GM18873 (cell line): ENCODE data around the gene ZIC1.

Experiments used
- ATAC-seq: cut with Tn5 transposase; IDR thresholded peaks from one replicate; pipeline ENCODE4 v1.9.1; 2021; ENCODE audit warnings: mild to moderate bottlenecking, moderate library complexity, moderate number of reproducible peaks; ENCODE audit not compliant: unreplicated experiment, low FRiP score

The ZIC1 gene

GRCh38 chr3:147419781-147420224 is 10.6 kb downstream of the ZIC1 start:
- no peak for ATAC-seq

GRCh38 chr3:147420353-147421183 is 11.4 kb downstream of the ZIC1 start:
- ATAC-seq = no peak

- ATAC-seq = no peak
Measured at GRCh38 chr3:147421184-147421912, 12.2 kb downstream of the ZIC1 start.

DNA sequence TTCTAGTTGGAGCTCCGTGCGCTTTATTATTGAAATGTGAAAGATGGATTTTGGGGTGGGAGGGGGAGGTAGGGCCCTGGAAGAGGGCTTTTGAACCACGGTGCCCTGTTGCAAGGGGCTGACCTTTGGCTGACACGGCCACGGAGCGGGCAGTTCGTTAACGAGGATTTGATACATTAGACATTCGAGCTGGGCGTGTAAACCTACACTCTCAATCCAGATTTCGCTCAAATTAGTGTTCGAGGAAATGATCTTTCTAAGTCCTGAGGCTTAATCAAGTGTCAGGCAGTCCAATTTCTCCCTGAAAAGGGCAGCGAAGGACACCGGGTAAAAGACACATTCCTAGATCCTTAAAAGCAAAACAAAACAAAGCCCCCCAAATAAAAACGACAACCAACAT is 13.0 kb downstream of the ZIC1 start:
- no peak for ATAC-seq

DNA sequence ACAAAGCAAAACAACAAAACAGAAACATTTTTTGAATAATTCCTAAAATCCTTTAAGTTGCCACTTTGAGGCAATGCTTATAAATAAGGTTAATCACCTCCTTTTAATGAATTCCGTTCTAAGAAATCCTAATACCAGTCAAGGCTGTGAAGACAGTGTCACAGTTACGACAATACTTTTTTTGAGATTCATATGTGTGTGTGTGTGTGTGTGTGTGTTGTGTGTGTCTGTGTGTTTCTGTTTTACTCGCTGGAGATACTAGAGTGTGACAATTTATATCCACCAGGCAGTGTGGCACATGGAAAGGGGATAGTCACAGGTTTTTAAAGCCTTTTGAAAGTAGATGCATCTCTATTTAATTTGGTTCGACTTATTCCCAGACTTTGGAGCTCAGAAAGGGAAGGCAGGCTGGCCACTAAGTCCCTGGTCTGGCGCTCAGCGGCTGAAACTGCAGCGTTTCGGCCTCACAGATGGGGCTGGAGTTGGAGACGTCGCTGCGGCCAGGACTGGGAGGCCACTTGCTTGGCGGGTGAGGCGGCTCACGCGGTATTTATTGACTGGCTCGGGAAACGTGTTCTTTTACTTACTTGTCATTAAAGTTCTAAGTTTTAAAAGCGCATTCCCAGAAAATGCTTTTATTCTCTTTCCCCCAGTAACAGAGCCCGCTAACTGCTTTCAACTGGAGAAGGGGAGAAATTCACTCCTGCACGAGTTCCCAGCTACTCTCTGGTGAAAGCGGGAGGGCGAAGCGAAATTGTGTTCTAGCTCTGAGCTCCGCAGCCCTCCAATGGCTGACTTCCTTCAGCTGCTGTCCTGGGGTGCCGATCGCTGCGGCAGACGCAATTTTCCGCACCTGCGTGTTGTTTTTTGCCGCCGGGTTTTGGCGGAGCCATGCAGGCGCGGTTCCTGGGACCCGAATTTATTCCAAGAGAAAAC is 13.7 kb downstream of the ZIC1 start:
- ATAC-seq = no peak

DNA sequence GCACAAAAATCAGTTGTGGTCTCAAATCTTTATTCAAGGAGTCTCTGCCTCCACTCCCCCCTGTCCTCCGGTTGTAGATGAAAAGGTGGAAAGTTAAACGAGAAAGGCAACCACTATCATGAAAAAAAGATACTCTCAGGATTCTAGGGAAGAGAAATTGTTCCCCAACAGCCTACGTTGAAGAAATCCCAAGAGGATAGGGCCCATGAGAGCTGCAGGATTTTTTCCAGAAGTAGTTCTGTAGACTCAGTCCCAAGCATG is 14.3 kb downstream of the ZIC1 start:
- ATAC-seq = no peak

GRCh38 chr3:147423798-147424580 is 14.8 kb downstream of the ZIC1 start:
- no peak for ATAC-seq

DNA sequence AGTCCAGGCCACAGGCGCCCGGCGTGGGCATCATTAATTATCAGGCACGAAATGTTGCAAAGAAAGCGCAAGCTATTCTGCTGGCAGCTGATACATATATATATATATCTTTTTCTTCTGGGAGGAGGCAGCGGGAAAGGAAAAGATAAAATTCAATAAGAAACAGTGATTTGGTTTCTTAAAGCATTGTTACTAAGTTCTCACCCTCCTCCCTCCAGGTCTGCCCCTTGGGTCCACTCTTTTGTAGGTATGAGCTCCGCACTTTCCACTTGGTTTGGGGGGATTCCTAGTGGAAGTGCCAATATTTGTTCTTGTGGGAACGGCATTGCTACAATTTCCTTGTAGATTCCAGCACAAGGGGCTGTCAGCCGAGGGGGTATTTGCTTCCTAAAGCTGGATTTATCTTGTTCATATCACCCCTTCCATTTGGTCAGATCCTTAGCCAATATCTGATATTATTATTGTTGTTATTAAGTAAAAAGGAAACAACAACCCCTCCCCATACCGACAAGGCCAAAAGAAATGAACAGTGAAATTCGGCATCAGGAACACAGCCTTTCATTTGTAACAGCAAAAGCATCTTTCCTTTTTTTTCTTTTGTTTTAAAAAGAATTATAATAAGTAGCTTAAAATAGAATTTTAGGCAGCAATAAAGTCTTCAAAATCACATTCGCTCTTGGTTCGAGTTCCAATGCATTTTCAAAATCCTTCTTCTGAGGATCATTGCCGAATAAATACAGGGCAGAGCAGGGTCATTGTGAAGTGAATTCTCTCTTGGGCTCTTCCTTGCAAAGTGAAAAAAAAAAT is 15.6 kb downstream of the ZIC1 start:
- ATAC-seq = no peak

GRCh38 chr3:147425388-147425850 is 16.3 kb downstream of the ZIC1 start:
- no peak for ATAC-seq

DNA sequence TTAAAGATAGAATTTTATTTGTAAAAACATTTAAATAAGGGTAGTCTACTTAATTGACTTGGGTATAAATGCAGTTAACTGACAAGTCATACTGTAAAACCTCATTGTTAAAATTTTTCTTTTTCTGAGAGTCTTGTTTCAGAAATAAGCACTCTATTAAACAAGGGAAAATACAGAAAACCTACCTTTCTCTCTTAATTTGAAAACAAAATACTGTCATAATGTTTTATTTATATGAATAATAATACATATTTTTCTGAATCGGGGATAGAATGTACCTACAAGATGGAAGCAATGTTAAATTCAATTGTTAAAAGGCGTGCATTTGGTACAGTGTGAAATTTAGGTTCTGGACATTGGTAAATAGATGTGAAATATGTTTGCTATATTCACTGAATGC is 17.8 kb downstream of the ZIC1 start:
- ATAC-seq = no peak

GRCh38 chr3:147427746-147428145 is 18.6 kb downstream of the ZIC1 start:
- ATAC-seq = no peak

GRCh38 chr3:147428326-147428725 is 19.2 kb downstream of the ZIC1 start:
- no peak for ATAC-seq

- no peak for ATAC-seq
Measured at GRCh38 chr3:147428754-147429153, 19.6 kb downstream of the ZIC1 start.

GRCh38 chr3:147431751-147432150 is 22.6 kb downstream of the ZIC1 start:
- no peak for ATAC-seq

DNA sequence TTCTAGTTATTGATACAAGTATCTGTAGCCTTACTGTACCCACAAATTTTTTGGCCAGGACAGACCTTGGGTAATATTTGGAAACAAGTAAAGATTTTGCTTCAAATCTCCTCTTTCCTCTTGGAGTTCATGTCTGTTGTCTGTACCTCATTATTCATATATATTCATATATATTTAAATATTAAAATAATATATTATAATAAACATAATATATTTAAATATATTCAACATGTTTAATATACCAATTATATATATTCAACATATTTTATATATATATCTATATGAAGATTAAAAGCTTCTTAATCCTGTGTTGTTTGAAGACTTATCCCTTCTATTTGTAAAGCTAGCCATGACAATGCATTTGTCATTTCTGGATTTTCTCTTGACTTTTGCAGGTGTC is 38.1 kb downstream of the ZIC1 start:
- no peak for ATAC-seq

DNA sequence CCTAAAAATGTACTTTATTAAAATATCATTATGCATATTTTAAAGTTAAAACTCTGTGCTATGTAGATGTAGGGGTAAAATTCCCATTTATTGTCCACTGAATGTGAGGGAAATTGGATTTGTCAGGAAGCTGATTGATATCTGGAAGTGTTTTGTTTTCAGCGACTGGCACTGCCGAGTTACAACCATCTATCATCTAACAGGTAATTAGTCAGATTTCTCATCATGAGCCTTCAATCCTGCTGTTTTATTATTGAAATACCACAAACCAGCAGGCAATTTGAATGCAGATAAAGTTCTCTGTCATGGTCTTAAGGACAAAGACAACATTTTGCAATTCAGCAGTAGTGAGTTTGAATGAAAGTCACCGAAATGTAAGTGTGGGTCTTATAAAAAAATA is 40.5 kb downstream of the ZIC1 start:
- ATAC-seq = no peak

DNA sequence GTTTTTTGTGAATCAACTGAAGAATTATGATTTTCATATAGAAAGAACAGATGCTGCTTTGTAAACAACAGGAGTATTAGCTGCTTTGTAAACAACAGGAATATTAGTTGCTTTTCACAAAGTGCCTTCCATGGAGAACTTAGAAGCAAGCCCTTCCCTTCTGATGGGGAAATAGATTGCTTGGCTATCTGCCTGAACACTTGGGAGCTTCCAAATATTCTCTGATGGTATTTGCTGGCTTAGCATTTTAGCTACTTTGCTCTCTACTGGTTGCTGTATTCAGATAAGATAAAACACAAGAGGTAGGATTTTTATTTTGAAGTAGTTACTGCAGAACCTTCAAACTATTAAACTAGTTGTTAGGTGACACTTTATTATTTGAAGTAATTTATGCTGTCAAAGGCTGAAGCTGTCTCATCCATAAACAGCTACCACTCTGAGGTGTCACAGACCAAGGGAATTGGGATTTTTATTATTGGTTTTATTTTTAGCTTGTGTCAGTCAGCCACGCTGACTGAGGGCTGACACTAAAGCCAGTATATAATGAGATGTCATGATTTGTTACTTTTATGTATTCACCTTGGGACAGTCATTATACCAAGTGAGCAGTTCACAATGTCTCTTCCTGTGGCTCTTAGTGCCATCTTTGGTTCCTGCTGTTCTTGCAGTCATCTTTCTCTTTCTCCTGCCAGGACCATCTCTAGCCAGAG is 50.0 kb downstream of the ZIC1 start:
- ATAC-seq = no peak

GRCh38 chr3:147462856-147463255 is 53.7 kb downstream of the ZIC1 start:
- ATAC-seq = no peak
